ENCODE results near the gene GGCT. TPM values are rescaled to one million over a fixed set of nuclear protein-coding genes. Genes with fewer than 3 reads are reported as not detected.

The GGCT gene
- total and polyA plus RNA-seq, 2 donors from 2014 or later: 23.8 to 70.1 TPM

DNA sequence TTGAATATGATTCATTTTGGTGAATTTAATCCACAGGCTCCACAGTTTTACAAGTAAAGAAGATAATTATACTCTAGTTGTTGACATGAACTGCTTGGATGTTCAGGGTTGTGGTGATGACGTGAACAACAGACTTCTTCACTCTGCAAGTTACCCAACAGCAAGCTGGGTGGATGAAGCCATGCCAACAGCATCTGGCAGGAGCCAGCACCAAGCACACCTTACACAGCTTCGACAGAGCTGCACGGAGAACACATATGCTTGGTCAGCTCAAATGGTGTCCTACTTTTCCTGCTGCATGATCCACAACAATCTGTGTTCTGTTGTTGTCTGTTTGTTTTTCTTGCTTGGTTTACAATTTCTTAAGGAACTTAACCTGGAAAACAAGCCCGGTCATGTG lies 35.8 kb downstream of the GGCT start:
- Histone ChIP-seq H3K27me3 (ENCODE audit: control insufficient read depth, insufficient read depth, low read length) (no peaks in the 10 kb centered on the region), H3K4me3 (ENCODE audit: low read length in 3 of 3) (peak overlapping the region in 2 of 3 donors; percentile 1 to 33), H3K27ac (ENCODE audit: low read depth in 2 of 2, low read length in 2 of 2) (peak overlapping the region; percentile 53 to 86), H3K4me1 (ENCODE audit: control insufficient read depth in 2 of 3, insufficient read depth in 2 of 3, low read depth in 1 of 3, low read length in 3 of 3) (peaks cover 12 to 29% (median 13%) of the 10 kb centered on the region in 3 donors), H3K9ac (ENCODE audit: low read length in 3 of 3) (no peak overlapping the region), H3K9me3 (ENCODE audit: control insufficient read depth in 2 of 3, insufficient read depth in 1 of 3, low read length in 3 of 3) (no peaks in the 10 kb centered on the region), H3K36me3 (ENCODE audit: control insufficient read depth in 2 of 3, insufficient read depth in 3 of 3, low read length in 3 of 3) (no peaks in the 10 kb centered on the region)
- TF ChIP-seq, protein P1, sequence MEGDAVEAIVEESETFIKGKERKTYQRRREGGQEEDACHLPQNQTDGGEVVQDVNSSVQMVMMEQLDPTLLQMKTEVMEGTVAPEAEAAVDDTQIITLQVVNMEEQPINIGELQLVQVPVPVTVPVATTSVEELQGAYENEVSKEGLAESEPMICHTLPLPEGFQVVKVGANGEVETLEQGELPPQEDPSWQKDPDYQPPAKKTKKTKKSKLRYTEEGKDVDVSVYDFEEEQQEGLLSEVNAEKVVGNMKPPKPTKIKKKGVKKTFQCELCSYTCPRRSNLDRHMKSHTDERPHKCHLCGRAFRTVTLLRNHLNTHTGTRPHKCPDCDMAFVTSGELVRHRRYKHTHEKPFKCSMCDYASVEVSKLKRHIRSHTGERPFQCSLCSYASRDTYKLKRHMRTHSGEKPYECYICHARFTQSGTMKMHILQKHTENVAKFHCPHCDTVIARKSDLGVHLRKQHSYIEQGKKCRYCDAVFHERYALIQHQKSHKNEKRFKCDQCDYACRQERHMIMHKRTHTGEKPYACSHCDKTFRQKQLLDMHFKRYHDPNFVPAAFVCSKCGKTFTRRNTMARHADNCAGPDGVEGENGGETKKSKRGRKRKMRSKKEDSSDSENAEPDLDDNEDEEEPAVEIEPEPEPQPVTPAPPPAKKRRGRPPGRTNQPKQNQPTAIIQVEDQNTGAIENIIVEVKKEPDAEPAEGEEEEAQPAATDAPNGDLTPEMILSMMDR (IDR thresholded peaks at IDR 0.05; ENCODE audit: borderline replicate concordance, extremely low read depth, insufficient read depth): no peak
- DNase-seq (no peak), FAIRE-seq (no peak)
- intact Hi-C loops (cut with DNase I): no loop called here

DNA sequence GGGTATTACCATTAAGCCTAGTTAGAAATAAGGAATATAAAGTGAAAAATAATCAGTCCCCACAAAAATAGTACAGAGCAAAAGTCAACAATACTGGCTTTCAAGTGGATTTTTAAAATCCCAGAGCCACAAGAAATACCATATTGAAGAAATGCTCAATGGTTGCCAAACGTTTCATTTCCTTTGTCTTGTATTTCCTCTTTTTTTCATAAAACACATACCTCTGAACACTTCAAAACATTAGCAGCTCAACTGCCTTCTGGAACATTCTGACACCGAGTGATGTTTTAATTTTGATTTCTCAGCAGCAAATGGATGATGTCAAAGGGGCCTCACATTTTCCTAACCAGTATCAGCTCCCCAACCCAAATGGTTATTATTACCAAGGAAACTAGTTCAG lies 36.6 kb downstream of the GGCT start:
- Histone ChIP-seq H3K4me1 (ENCODE audit: control insufficient read depth in 2 of 3, insufficient read depth in 2 of 3, low read depth in 1 of 3, low read length in 3 of 3) (peaks cover 12 to 29% (median 13%) of the 10 kb centered on the region in 3 donors), H3K27ac (ENCODE audit: low read depth in 2 of 2, low read length in 2 of 2) (peak overlapping the region in 1 of 2 donors; percentile 86), H3K9me3 (ENCODE audit: control insufficient read depth in 2 of 3, insufficient read depth in 1 of 3, low read length in 3 of 3) (no peaks in the 10 kb centered on the region), H3K9ac (ENCODE audit: low read length in 3 of 3) (no peak overlapping the region), H3K27me3 (ENCODE audit: control insufficient read depth, insufficient read depth, low read length) (no peaks in the 10 kb centered on the region), H3K4me3 (ENCODE audit: low read length in 3 of 3) (no peak overlapping the region), H3K36me3 (ENCODE audit: control insufficient read depth in 2 of 3, insufficient read depth in 3 of 3, low read length in 3 of 3) (no peaks in the 10 kb centered on the region)
- TF ChIP-seq, protein P1 (IDR thresholded peaks at IDR 0.05; ENCODE audit: borderline replicate concordance, extremely low read depth, insufficient read depth): no peak
- DNase-seq: no peak
- FAIRE-seq: no peak
- intact Hi-C loops (cut with DNase I): no loop called here

DNA sequence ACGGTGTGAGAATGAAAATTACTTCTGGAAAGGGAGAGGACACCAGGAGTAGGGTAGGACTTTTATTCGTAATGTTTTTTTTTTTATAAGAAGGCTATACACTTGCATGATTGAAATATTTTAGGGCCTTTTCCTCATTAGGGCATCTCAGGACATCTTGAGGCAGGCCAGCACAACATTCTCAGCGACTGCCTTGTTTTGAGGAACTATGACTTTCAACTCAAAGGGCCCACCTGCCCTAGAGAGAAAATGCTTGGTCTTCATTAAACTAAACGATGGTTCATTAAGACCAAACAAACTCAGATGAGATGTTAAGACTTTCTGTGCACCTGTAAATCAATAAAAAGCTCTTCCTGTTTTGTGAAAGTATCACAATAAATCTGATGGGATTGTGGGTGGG lies 37.4 kb downstream of the GGCT start:
- TF ChIP-seq, protein P1 (IDR thresholded peaks at IDR 0.05; ENCODE audit: borderline replicate concordance, extremely low read depth, insufficient read depth): no peak
- FAIRE-seq: no peak
- Histone ChIP-seq H3K9me3 (ENCODE audit: control insufficient read depth in 2 of 3, insufficient read depth in 1 of 3, low read length in 3 of 3) (no peaks in the 10 kb centered on the region), H3K9ac (ENCODE audit: low read length in 3 of 3) (no peak overlapping the region), H3K27me3 (ENCODE audit: control insufficient read depth, insufficient read depth, low read length) (no peaks in the 10 kb centered on the region), H3K27ac (ENCODE audit: low read depth in 2 of 2, low read length in 2 of 2) (no peak overlapping the region), H3K36me3 (ENCODE audit: control insufficient read depth in 2 of 3, insufficient read depth in 3 of 3, low read length in 3 of 3) (no peaks in the 10 kb centered on the region), H3K4me3 (ENCODE audit: low read length in 3 of 3) (no peak overlapping the region), H3K4me1 (ENCODE audit: control insufficient read depth in 2 of 3, insufficient read depth in 2 of 3, low read depth in 1 of 3, low read length in 3 of 3) (peaks cover 12 to 28% (median 13%) of the 10 kb centered on the region in 3 donors)
- DNase-seq: no peak
- intact Hi-C loops (cut with DNase I): no loop called here

DNA sequence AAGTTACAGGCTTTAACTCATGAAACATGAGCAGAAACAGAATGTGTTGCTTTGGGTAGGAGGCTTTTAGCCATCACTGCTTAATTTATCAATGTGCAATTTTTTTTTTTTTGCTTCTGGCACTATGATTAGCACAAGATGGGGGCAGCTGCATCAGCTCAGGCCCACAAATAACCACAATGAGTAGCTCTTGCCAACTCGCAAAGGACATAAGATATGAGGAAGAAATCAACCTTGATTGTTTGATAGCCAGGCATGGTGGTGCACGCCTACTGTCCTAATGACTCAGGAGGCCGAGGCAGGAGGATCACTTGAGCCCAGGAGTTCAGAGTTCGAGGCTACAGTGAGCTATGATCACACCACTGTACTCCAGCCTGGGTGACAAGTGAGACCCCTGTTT lies 38.4 kb downstream of the GGCT start:
- no peak overlapping the region for H3K9ac ChIP-seq (ENCODE audit: low read length in 3 of 3)

More for the DNA sequence above, 38.4 kb downstream of the GGCT start:
- TF ChIP-seq, protein P1 (IDR thresholded peaks at IDR 0.05; ENCODE audit: borderline replicate concordance, extremely low read depth, insufficient read depth): no peak
- no peaks in the 10 kb centered on the region for H3K27me3 ChIP-seq (ENCODE audit: control insufficient read depth, insufficient read depth, low read length)
- no peak overlapping the region for H3K4me3 ChIP-seq (ENCODE audit: low read length in 3 of 3)
- peaks cover 12 to 21% (median 13%) of the 10 kb centered on the region in 3 donors for H3K4me1 ChIP-seq (ENCODE audit: control insufficient read depth in 2 of 3, insufficient read depth in 2 of 3, low read depth in 1 of 3, low read length in 3 of 3)
- H3K36me3 ChIP-seq (ENCODE audit: control insufficient read depth in 2 of 3, insufficient read depth in 3 of 3, low read length in 3 of 3): no peaks in the 10 kb centered on the region
- FAIRE-seq (no peak), DNase-seq (peak in 1 of 5 donors; percentile 35)
- no peaks in the 10 kb centered on the region for H3K9me3 ChIP-seq (ENCODE audit: control insufficient read depth in 2 of 3, insufficient read depth in 1 of 3, low read length in 3 of 3)
- no peak overlapping the region for H3K27ac ChIP-seq (ENCODE audit: low read depth in 2 of 2, low read length in 2 of 2)
- intact Hi-C loops (cut with DNase I): no loop called here
